HCT116 (cell line): ENCODE measurements around the gene ZNF658. TPM values are rescaled to one million over a fixed set of nuclear protein-coding genes. Genes with fewer than 3 reads are reported as not detected.
A peak's percentile ranks its signal among the peaks of the same experiment; 100 is the strongest.
"Not testable (repeated sequence)": the region's sequence is repeated elsewhere in the genome, so short reads cannot be mapped to it uniquely, and the experiment has no call there.

ENCODE experiments used
- ATAC-seq: fragments of 200-7000 bp; cut with Tn5 transposase; 2 replicates; pipeline ENCODE4 v1.9.1; 2020; ENCODE audit warnings: mild to moderate bottlenecking, moderate library complexity
- Bru-seq: library from RNA; stranded (reverse); fragments of 400-500 nt; gene quantifications from one replicate; lab custom pipeline; 2021; lab: Mats Ljungman, UMichigan
- BruChase-seq, 2 experiments: library from RNA; stranded (reverse); fragments of 400-500 nt; gene quantifications; one replicate each; lab custom pipeline; 2021; lab: Mats Ljungman, UMichigan
- BruUV-seq: library from RNA; stranded (reverse); fragments of 400-500 nt; replicated peaks from 2 replicates; lab custom pipeline; 2021; lab: Mats Ljungman, UMichigan
- CTCF ChIA-PET: fragments of 300-600 bp; sonication (Branson Sonifier 250); formaldehyde crosslinking; loops from one replicate; lab custom pipeline; 2021; ENCODE audit warnings: antibody characterized with exemption; lab: Charles Lee
- POLR2A ChIA-PET: fragments of 300-600, 350-600 bp; sonication (Branson Sonifier 250); formaldehyde crosslinking; loops from one replicate; lab custom pipeline; 2021; ENCODE audit warnings: antibody characterized with exemption; lab: Charles Lee
- RAD21 ChIA-PET, 2 experiments: fragments of 300-600 bp; sonication (Branson Sonifier 250); formaldehyde crosslinking; loops; one replicate each; lab custom pipeline; 2023; ENCODE audit warnings: low total read pairs in 2 of 2; ENCODE audit not compliant: uncharacterized antibody in 2 of 2, unreplicated experiment in 2 of 2, low non-redundant PET in 1 of 2; lab: Charles Lee
- DNase-seq: peaks from one replicate; pipeline ENCODE4 v3.0.0-alpha.2; 2010; ENCODE audit warnings: low read depth, low spot score
- H2AFZ ChIP-seq: fragments of 200-600 bp; shearing (Covaris generic), sonication (generic); 2 replicates; pipeline ENCODE4 v1.6.1; 2017; ENCODE audit warnings: low read depth, mixed run types, mixed read lengths, antibody characterized with exemption, low read length; ENCODE audit not compliant: poor library complexity, severe bottlenecking
- H3K27ac ChIP-seq: 2 replicates; pipeline ENCODE4 v1.5.1; 2012; ENCODE audit warnings: low read depth, low read length
- H3K27me3 ChIP-seq: fragments of 200-600 bp; sonication (generic); 2 replicates; pipeline ENCODE4 v1.6.1; 2016; ENCODE audit warnings: mixed run types, low read length, mixed read lengths; ENCODE audit not compliant: insufficient read depth
- H3K36me3 ChIP-seq, 2 experiments: fragments of 200-500 bp in 1 of 2; fragments of 200-600 bp in 1 of 2; sonication (Bioruptor generic) in 1 of 2; sonication (generic) in 1 of 2; 2 replicates each; pipeline versions ENCODE4 v1.5.1 to v1.6.1; 2014 to 2016; ENCODE audit warnings: low read length in 2 of 2, inconsistent platforms in 1 of 2, mixed read lengths in 1 of 2, mixed run types in 1 of 2; ENCODE audit not compliant: insufficient read depth in 2 of 2, control insufficient read depth in 1 of 2
- H3K4me1 ChIP-seq, 2 experiments: fragments of 200-600 bp in 1 of 2; sonication (generic) in 1 of 2; 2 replicates each; pipeline versions ENCODE4 v1.5.1 to v1.6.1; 2012 to 2017; ENCODE audit warnings: low read length in 2 of 2, inconsistent platforms in 1 of 2, mild to moderate bottlenecking in 1 of 2, mixed read lengths in 1 of 2, mixed run types in 1 of 2, moderate library complexity in 1 of 2; ENCODE audit not compliant: insufficient read depth in 2 of 2, control insufficient read depth in 1 of 2
- H3K4me2 ChIP-seq: fragments of 200-600 bp; sonication (generic); 2 replicates; pipeline ENCODE4 v1.6.1; 2017; ENCODE audit warnings: mixed run types, low read length, mixed read lengths
- H3K4me3 ChIP-seq, 2 experiments: fragments of 200-600 bp in 1 of 2; sonication (generic) in 1 of 2; replicated peaks in 1 of 2; 2 replicates each; pipeline ENCODE4 v1.5.1; 2011 to 2016; ENCODE audit warnings: low read length in 2 of 2, control low read depth in 1 of 2, low read depth in 1 of 2, mild to moderate bottlenecking in 1 of 2, mixed read lengths in 1 of 2, mixed run types in 1 of 2
- H3K79me2 ChIP-seq: fragments of 200-600 bp; sonication (generic); 2 replicates; pipeline ENCODE4 v1.6.1; 2017; ENCODE audit warnings: mild to moderate bottlenecking, mixed run types, low read length, moderate library complexity, mixed read lengths; ENCODE audit not compliant: insufficient read depth
- H3K9ac ChIP-seq: fragments of 200-600 bp; sonication (generic); 2 replicates; pipeline ENCODE4 v1.6.1; 2016; ENCODE audit warnings: low read length, mixed read lengths
- H3K9me2 ChIP-seq: fragments of 200-600 bp; sonication (generic), shearing (Covaris generic); 2 replicates; pipeline ENCODE4 v1.6.1; 2017; ENCODE audit warnings: mixed run types, mild to moderate bottlenecking, moderate library complexity; ENCODE audit not compliant: insufficient read depth
- H3K9me3 ChIP-seq, 2 experiments: fragments of 200-500 bp in 1 of 2; fragments of 200-600 bp in 1 of 2; sonication (Bioruptor generic) in 1 of 2; sonication (generic) in 1 of 2; 2 replicates each; pipeline ENCODE4 v1.6.1; 2014 to 2017; ENCODE audit warnings: low read length in 2 of 2, mixed read lengths in 2 of 2, inconsistent platforms in 1 of 2, low read depth in 1 of 2, mild to moderate bottlenecking in 1 of 2, mixed run types in 1 of 2, moderate library complexity in 1 of 2; ENCODE audit not compliant: control insufficient read depth in 1 of 2, insufficient read depth in 1 of 2
- H4K20me1 ChIP-seq: fragments of 200-600 bp; sonication (generic), shearing (Covaris generic); 2 replicates; pipeline ENCODE4 v1.6.1; 2017; ENCODE audit warnings: mixed run types, mild to moderate bottlenecking, moderate library complexity; ENCODE audit not compliant: insufficient read depth
- CBX3 ChIP-seq: IDR thresholded peaks from 2 replicates; pipeline ENCODE4 v1.6.1; 2012; ENCODE audit warnings: low read depth
- MAX ChIP-seq: IDR thresholded peaks from 2 replicates; pipeline ENCODE4 v1.6.1; 2012
- POLR2AphosphoS5 ChIP-seq: IDR thresholded peaks from 2 replicates; pipeline ENCODE4 v1.6.1; 2011; ENCODE audit warnings: mild to moderate bottlenecking, low read depth, low read length, moderate library complexity
- ZFX ChIP-seq: fragments of 450-650 bp; IDR thresholded peaks from 2 replicates; pipeline ENCODE4 v1.6.1; 2017
- intact Hi-C: fragments of 100-400 bp; cut with micrococcal nuclease; formaldehyde crosslinking; loops from 2 replicates; pipeline ENCODE4 v1.10.0; 2022
- long read RNA-seq: library from polyadenylated mRNA; unstranded; transcript quantifications from one replicate; pipeline ENCODE4 v2.0.0, GENCODE V29; 2021; ENCODE audit not compliant: unreplicated experiment
- polyA plus RNA-seq: library from polyadenylated mRNA; unstranded; fragments of >200 nt; gene quantifications from 2 replicates; pipeline ENCODE4 v1.2.1, GENCODE V29; 2012; ENCODE audit warnings: missing spikeins
- total RNA-seq: library from RNA; stranded (reverse); gene quantifications from one replicate; pipeline ENCODE4 v1.2.1, GENCODE V29; 2021; ENCODE audit not compliant: unreplicated experiment

The ZNF658 gene
- total RNA-seq = 4.0 TPM
- polyA plus RNA-seq = 1.6 and 2.1 TPM in 2 replicates
- Bru-seq, nascent RNA = percentile 67 among the genes with signal in this experiment
- BruChase-seq, experiment 1, labeled RNA remaining after a 6-hour chase = percentile 42 among the genes with signal in this experiment
- BruChase-seq, experiment 2, labeled RNA remaining after a 2-hour chase = percentile 57 among the genes with signal in this experiment
- long read RNA-seq, full-length matches to known transcripts = 3 of 6 reads
- long read RNA-seq, partial matches to known transcripts = 0 of 6 reads
- long read RNA-seq, other reads (novel, unspliced or antisense) = 3 of 6 reads

- POLR2A ChIA-PET, RAD21 ChIA-PET, H3K79me2 ChIP-seq, H4K20me1 ChIP-seq, H3K9me2 ChIP-seq, intact Hi-C loops, H3K4me1 ChIP-seq, H3K36me3 ChIP-seq, H2AFZ ChIP-seq, BruUV-seq, H3K9me3 ChIP-seq, CTCF ChIA-PET, H3K27me3 ChIP-seq: not testable (repeated sequence)
- Histone ChIP-seq H3K9ac (peak within 1 kb of the TSS; percentile 51), H3K27ac (peak within 1 kb of the TSS; percentile 40; the same call in 1 of the 2 replicates), H3K4me2 (peak within 1 kb of the TSS; percentile 56), H3K4me3 (peak within 1 kb of the TSS; percentile 45 to 58)
- TF ChIP-seq ZFX = peak; percentile 48
- TF ChIP-seq POLR2AphosphoS5 = peak; percentile 47; the same call in 1 of the 2 replicates
- peak; percentile 55 for TF ChIP-seq MAX
- 0 out of 2 replicates have a peak, but pooled peaks have one; percentile 27 for TF ChIP-seq CBX3
- ATAC-seq = peak; percentile 96
- peak; percentile 80 for DNase-seq
Measured at GRCh38 chr9:66900490-66901131, at the start of gene ZNF658. ZNF658 (plus strand) TSS chr9:66900725; CDS start chr9:66903562, 2,837 bp downstream.

GRCh38 chr9:66861732-66862131 is 38.8 kb upstream of the ZNF658 start:
- H2AFZ ChIP-seq, intact Hi-C loops, H3K4me2 ChIP-seq, H3K9me2 ChIP-seq, POLR2A ChIA-PET, H3K9ac ChIP-seq, CTCF ChIA-PET, BruUV-seq, RAD21 ChIA-PET, H3K36me3 ChIP-seq, H3K9me3 ChIP-seq, H4K20me1 ChIP-seq, H3K27ac ChIP-seq, ATAC-seq, H3K4me1 ChIP-seq, DNase-seq, H3K4me3 ChIP-seq, H3K79me2 ChIP-seq, H3K27me3 ChIP-seq: not testable (repeated sequence)

GRCh38 chr9:66868660-66869059 is 31.9 kb upstream of the ZNF658 start:
- DNase-seq, POLR2A ChIA-PET, H3K79me2 ChIP-seq, H4K20me1 ChIP-seq, BruUV-seq, H3K4me1 ChIP-seq, CTCF ChIA-PET, H3K27ac ChIP-seq, intact Hi-C loops, H3K36me3 ChIP-seq, H3K27me3 ChIP-seq, H3K9me3 ChIP-seq, H3K9ac ChIP-seq, H3K4me2 ChIP-seq, RAD21 ChIA-PET, H2AFZ ChIP-seq, H3K9me2 ChIP-seq, H3K4me3 ChIP-seq: not testable (repeated sequence)
- ATAC-seq = peak; percentile 77

- H3K9ac ChIP-seq, BruUV-seq, POLR2A ChIA-PET, H3K4me2 ChIP-seq, H3K9me2 ChIP-seq, H3K4me1 ChIP-seq, H2AFZ ChIP-seq, RAD21 ChIA-PET, H3K36me3 ChIP-seq, H3K79me2 ChIP-seq, H4K20me1 ChIP-seq, CTCF ChIA-PET, H3K4me3 ChIP-seq, intact Hi-C loops, DNase-seq, H3K9me3 ChIP-seq, H3K27ac ChIP-seq, H3K27me3 ChIP-seq, ATAC-seq: not testable (repeated sequence)
Measured at GRCh38 chr9:66880605-66881004, 19.9 kb upstream of the ZNF658 start.
